Measurements from ENCODE around the gene CLASP1.

Gene CLASP1

DNA sequence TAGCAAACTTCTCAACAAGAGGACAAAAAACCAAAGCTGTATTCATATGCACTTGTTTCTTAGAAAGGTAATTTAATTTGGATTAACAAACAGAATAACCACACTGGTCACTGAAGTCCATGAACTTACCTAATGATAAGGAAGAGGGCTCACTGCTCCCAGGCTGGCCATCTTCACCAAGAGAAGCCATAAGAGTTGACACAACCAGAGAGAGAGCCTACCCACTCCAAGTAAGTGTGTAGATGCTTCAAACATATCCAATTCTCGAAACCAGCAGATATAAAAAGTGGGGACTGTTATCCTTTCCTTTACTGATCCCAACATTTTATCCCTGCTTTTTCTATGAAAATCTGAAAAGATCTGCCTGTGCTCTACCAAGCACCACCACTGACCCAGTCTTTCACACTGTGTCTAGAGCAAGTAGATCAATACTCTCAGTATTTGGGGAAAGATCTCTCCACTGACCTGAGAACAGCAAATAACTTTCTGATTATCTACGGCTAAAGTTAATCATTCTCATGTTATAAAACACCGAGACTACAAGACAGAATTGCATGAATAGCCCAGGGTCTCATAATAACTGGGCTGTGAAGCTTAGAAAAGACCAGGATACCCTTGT lies 230.1 kb downstream of the CLASP1 start:
- H3K4me3 ChIP-seq (ENCODE audit: low read depth, low read length), result no peak overlapping the region
- TF ChIP-seq, protein P1, sequence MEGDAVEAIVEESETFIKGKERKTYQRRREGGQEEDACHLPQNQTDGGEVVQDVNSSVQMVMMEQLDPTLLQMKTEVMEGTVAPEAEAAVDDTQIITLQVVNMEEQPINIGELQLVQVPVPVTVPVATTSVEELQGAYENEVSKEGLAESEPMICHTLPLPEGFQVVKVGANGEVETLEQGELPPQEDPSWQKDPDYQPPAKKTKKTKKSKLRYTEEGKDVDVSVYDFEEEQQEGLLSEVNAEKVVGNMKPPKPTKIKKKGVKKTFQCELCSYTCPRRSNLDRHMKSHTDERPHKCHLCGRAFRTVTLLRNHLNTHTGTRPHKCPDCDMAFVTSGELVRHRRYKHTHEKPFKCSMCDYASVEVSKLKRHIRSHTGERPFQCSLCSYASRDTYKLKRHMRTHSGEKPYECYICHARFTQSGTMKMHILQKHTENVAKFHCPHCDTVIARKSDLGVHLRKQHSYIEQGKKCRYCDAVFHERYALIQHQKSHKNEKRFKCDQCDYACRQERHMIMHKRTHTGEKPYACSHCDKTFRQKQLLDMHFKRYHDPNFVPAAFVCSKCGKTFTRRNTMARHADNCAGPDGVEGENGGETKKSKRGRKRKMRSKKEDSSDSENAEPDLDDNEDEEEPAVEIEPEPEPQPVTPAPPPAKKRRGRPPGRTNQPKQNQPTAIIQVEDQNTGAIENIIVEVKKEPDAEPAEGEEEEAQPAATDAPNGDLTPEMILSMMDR (IDR thresholded peaks at IDR 0.05; ENCODE audit: borderline replicate concordance, insufficient read depth, low read depth, low read length), result no peak

DNA sequence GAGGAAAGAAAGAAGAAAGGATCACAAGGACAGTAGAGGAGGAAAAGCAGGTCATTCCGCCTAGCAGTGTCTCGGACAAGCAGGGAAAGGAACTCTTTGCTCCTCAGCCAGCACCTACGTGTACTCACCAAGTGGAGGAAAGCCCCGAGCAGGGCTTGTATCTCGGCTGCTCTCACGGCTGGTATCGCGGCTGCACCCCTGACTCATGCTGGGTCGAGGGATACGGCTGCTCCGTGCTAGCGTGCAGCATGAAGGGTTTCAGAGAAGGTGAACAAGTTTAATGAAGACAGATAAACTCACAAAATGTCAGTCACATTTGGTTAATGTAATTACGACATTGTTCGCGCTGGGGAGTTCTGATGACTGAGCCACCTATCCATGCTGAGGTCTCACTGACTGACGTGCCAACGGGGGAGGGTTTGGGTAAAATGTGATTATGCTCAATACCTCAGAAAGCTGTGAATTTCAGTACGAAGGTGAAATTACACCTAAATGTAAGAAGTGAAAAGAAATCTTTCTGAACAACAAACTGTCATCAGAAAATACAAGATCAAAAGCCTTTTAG lies 230.7 kb downstream of the CLASP1 start:
- TF ChIP-seq, protein P1 (IDR thresholded peaks at IDR 0.05; ENCODE audit: borderline replicate concordance, insufficient read depth, low read depth, low read length), result no peak

DNA sequence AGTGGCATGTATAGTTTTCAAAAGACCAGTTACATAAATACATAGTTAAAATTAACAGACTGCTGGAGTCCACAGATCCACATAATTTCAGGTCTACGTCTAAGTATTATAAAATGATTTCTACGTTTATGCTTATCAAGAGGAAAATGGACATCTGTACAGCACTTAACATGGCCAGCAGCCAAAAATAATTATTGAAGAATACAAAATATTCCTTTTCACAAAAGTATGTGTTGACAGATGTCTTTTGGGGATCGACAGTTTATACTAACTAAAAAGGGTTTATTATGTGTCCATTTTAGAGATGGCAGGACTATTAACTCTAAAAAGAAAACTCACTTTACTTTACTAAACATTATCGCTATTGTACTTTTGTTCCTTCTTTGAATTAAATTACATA lies 231.4 kb downstream of the CLASP1 start:
- TF ChIP-seq, protein P1 (IDR thresholded peaks at IDR 0.05; ENCODE audit: borderline replicate concordance, insufficient read depth, low read depth, low read length), result no peak
- H3K4me3 ChIP-seq (ENCODE audit: low read depth, low read length), result no peak overlapping the region

More for the DNA sequence above, 230.7 kb downstream of the CLASP1 start:
- no peak overlapping the region for H3K4me3 ChIP-seq (ENCODE audit: low read depth, low read length)

DNA sequence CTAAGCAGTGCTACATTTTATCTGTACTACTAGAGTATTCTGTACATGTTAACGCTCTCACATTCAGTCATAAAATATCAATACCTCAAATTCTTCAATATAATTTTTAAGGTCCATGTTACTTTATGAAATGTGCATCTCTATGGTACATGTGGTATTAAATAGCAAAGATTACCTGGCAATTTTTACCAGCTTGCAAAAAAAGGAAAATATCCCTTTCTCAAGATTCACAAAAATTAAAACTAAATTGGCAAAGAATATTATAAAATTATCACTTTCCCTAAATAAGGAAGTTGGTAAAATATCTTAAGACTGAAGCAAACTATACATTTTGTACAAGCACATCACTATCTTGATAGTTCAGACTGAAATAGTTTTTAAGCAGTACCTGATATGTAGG lies 233.5 kb downstream of the CLASP1 start:
- no peak overlapping the region for H3K4me3 ChIP-seq (ENCODE audit: low read depth, low read length)
- TF ChIP-seq, protein P1 (IDR thresholded peaks at IDR 0.05; ENCODE audit: borderline replicate concordance, insufficient read depth, low read depth, low read length), result no peak

DNA sequence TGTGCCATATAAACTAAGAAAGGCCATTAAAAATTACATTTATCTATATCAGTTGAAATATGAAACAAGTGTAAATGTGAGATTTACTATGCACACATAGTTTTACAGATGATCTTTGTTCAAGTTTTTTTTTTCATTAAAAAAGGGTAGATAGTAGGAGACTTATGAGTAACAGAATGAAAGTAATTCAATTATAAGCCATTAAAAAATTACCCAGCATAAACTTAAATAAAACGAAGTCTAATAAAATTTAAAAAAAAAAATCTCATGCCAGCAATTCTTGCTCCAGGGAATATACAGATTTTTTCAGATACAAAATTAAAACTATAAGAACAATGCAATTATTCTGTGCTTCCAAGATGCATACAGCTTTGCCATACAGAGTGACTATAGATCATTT lies 236.9 kb downstream of the CLASP1 start:
- TF ChIP-seq, protein P1 (IDR thresholded peaks at IDR 0.05; ENCODE audit: borderline replicate concordance, insufficient read depth, low read depth, low read length), result no peak
- no peak overlapping the region for H3K4me3 ChIP-seq (ENCODE audit: low read depth, low read length)

DNA sequence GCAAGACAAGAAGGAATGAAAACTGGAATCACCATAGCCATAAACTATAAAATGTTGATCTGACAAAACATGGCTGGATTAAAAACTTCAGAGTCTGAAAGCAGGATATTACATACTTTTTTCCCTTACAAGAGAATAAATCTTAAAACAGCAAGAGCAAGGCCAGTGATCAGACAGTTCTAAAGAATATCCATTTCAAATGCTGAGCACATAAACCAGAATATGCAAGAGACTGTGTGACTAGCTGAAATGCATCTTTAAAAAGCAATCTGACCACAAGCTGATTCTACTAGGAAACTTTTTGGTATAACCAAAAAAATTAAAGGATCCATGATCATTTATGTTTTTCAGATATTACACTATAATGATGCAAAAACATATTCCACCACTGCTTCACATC lies 239.3 kb downstream of the CLASP1 start:
- TF ChIP-seq, protein P1 (IDR thresholded peaks at IDR 0.05; ENCODE audit: borderline replicate concordance, insufficient read depth, low read depth, low read length), result no peak
- H3K4me3 ChIP-seq (ENCODE audit: low read depth, low read length), result no peak overlapping the region

DNA sequence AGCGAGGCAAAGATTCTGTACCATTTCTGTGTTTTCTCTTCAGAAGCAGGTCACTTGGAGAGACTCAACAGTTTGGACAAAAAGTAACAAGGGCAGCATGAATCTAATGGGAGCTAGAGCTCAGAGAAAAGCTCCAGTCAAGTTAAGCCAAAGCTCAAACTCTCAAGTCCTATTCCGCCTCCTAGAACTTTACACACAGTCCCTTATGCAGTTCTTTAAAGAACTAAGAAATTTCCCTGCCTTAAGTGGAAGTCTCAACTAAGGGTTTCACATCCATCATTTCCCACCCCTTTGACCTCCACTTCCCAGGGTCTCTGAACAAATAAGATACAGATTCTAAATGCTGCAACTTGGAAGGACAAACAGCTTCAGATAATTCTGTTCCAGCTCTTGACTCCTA lies 239.9 kb downstream of the CLASP1 start:
- TF ChIP-seq, protein P1 (IDR thresholded peaks at IDR 0.05; ENCODE audit: borderline replicate concordance, insufficient read depth, low read depth, low read length), result no peak
- no peak overlapping the region for H3K4me3 ChIP-seq (ENCODE audit: low read depth, low read length)
